HG03139 (cell line): ENCODE results near the gene PRAMEF8.
"Not testable (repeated sequence)": the region's sequence is repeated elsewhere in the genome, so short reads cannot be mapped to it uniquely, and the experiment has no call there.

Source experiments
- ATAC-seq: cut with Tn5 transposase; IDR thresholded peaks from one replicate; pipeline ENCODE4 v1.9.1; 2021; ENCODE audit not compliant: unreplicated experiment

Gene PRAMEF8

DNA sequence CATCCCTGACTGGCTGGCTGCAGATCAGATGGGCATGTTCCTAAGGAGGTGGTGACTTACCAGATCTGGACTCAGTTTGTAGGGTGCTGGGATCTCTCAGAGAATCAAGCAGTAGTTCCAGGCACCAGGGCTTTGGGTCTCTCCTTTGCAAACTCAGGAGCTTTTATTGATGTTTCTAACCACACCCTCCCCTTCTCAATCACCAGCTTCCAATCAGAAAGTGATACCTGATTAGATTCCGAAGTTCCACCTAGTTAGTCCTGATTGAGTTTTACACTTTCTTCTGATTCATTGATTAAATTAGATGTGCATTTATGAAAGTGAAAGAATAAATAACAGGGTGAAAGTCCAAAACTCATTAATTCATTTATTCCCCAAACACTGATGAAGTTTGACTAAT lies at the start of gene PRAMEF8:
TSS of gene PRAMEF8 (minus strand) at position 101 of the 400 bp plus-strand sequence. CDS start 1,046 bp downstream, outside the sequence.
- ATAC-seq, result not testable (repeated sequence)

DNA sequence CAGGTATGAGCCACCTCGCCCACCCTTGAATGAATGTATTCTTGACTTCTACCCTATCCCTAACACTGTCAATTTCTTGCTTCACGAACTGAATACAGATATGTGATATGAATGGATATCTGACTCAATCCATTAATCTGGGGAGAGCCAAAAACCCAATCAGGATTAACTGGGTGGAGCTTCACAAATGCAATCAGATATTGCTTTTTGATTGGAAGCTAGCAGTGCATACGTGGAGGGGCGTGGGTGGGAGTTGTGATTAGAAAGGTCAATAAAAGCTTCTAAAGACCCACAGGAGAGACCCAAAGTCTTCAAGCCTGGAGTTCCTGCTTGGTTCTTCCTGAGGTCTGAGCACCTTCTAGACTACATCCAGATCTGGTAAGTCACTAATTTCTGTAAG lies 30.3 kb upstream of the PRAMEF8 start, which contains the start of gene PRAMEF15:
TSS of gene PRAMEF15 (plus strand) at position 301 of the 400 bp plus-strand sequence. CDS start 2,827 bp downstream, outside the sequence.
- ATAC-seq, result not testable (repeated sequence)

DNA sequence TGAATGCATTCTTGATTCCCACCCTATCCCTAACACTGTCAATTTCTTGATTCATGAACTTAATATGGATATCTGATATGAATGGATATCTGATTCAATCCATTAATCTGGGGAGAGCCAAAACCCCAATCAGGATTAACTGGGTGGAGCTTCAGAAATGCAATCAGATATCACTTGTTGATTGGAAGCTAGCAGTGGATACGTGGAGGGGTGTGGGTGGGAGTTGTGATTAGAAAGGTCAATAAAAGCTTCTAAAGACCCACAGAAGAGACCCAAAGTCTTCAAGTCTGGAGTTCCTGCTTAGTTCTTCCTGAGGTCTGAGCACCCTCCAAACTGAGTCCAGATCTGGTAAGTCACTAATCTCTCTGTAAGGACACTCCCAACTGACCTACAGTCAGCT lies 18.3 kb upstream of the PRAMEF8 start, which contains the start of gene PRAMEF33:
TSS of gene PRAMEF33 (plus strand) at position 301 of the 400 bp plus-strand sequence. CDS start 2,416 bp downstream, outside the sequence.
- ATAC-seq, result not testable (repeated sequence)

DNA sequence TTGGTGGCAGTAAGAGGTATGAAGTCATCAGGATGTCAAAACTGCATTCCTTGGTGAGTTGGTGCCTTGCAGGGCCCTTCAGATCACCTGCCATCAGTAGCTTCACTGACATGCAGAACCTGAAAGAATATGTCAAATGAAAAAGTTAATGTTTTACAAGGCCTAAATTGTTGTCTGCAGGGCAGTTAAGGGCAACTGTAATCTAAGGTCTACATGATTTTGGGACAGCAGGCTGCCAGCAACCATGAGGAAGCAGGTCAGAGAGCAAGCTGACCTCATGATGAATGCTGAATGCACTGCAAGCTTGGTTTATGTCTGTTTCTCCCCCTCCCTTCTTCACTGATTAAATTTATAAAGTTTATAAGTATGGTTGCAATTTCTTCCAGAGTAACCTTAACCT lies 17.3 kb upstream of the PRAMEF8 start:
- ATAC-seq, result not testable (repeated sequence)

DNA sequence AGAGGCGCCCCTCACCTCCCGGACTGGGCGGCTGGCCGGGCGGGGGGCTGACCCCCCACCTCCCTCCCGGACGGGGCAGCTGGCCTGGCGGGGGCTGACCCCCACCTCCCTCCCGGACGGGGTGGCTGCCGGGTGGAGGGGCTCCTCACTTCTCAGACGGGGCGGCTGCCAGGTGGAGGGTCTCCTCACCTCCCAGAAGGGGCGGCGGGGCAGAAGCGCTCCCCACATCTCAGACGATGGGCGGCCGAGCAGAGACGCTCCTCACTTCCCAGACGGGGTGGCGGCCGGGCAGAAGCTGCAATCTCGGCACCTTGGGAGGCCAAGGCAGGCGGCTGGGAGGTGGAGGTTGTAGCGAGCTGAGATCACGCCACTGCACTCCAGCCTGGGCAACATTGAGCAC lies 13.8 kb upstream of the PRAMEF8 start:
- ATAC-seq, result not testable (repeated sequence)

DNA sequence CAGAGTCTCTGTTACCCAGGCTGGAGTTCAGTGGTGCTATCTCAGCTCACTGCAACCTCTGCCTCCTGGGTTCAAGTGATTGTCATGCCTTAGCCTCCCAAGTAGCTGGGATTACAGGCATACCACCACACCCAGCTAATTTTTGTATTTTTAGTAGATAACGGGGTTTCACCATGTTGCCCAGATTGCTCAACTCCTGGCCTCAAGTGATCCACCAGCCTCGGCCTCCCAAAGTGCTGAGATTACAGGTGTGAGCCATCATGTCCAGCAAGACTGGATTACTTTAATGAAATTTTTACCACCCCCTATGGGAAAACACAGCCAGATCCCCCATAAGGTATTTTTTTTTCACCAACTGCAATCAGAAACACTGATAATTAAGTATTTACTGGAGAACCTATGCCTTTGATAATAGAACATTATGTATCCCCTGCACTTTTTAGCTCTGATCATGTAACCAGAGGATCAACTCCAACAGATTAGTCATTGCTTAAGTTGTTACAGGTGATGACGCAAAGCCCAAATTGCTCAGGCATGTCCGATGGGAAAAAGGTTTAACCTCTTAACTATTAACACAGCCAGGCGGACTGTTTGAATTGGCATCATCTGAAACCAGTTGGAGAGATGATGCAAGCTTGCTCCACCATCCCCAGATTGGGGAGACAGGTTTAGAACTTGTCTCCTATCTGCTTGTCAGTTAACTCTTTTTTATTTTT lies 12.4 kb upstream of the PRAMEF8 start:
- ATAC-seq, result not testable (repeated sequence)

DNA sequence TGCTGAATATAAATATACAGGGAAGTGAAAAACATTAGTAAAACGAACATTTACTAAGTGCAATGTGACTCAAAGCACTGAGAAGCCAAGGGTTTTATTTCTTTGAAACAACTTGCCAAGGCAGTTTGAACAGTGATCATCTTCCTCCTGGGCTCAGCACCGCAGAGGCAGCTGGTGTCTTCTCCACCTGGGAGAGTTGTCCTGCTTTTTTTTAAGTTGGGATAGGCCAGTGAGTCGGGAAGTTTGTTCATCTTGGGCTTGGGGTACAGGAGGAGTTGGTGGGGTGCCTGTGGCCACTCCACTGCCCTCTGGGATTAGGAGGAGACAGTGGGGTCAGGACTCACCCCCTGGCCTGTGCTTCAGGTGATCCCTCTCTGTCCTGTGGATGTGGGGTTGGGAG lies 4.1 kb upstream of the PRAMEF8 start:
- ATAC-seq, result not testable (repeated sequence)

DNA sequence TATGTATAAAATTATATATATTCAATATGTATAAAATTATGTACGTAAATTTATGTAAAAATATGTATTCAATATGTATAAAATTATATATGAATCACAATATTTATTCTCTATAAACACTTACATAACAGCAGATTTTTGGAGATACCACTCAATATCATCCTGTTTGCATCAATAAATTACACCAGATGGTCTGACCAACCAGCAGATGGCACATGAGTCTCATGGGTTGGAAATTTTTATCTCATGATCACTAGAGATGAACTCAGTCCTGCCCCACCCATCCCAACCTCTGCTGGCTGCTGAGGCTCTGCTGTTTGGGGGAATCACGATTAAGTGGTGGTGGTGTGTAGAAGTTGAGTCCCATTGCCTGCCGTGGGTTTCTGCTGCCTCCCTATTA lies 5.3 kb downstream of the PRAMEF8 start:
- ATAC-seq, result not testable (repeated sequence)

DNA sequence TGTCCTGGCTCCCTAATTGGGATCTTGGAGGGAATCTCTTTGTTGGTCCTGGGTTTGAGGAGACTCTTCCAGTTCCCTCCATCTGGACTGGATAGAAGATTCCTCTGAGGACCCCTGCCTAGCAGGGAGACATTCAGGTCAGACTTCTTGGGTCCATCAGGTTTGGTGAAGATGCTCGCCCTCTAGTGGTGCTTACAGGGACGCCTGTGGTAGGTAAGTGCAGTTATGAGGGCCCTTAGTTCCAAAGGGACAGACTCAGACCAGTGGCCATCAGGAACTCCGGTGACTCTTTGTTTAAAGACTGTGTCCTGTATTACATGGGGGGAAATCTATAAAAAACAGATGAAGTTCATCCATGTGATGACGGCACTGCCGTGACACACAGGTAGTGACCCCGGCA lies 7.9 kb downstream of the PRAMEF8 start:
- not testable (repeated sequence) for ATAC-seq

DNA sequence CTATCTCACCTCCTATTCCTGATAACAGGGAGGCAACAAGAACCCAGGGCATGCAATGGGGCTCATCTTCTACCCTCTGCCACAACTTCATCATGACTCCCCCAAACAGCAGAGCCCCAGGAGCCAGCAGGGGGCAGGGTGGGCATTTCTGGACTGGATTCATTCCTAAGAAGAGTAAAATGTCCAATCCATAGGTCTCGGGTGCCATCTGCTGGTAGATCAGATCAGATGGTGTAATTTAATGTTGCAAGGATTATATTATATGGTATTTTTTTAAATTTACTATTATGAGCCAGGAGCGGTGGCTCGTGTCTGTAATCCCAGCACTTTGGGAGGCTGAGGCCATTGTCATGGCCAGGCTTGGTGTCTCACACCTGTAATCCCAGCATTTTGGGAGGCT lies 19.8 kb downstream of the PRAMEF8 start:
- ATAC-seq, result not testable (repeated sequence)

DNA sequence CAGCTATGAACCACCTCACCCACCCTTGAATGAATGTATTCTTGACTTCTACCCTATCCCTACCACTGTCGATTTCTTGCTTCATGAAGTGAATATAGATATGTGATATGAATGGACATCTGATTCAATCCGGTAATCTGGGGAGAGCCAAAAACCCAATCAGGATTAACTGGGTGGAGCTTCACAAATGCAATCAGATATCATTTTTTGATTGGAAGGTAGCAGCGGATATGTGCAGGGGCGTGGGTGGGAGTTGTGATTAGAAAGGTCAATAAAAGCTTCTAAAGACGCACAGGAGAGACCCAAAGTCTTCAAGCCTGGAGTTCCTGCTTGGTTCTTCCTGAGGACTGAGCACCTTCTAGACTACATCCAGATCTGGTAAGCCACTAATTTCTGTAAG lies 31.0 kb downstream of the PRAMEF8 start, which contains the start of gene PRAMEF5:
TSS of gene PRAMEF5 (plus strand) at position 301 of the 400 bp plus-strand sequence. CDS start 5,071 bp downstream, outside the sequence.
- not testable (repeated sequence) for ATAC-seq

DNA sequence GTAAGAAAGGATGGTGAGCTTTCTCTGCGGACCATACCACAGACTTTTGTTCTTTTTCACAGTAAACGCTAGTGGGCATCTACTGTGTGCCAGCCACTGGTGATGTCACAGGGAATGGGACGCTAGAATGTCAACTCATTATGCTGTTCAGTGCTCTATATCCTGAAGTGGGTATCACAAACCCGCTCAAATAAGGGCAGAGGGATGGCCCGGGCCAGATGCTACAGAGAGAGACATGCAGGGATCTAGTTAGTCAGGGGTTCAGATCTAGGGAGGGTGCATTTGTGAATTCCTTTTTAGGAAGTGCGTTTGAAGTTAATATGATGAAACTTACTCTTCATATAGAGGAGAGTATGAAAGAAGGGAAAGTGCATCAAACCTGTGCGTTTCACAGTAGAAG lies 37.8 kb downstream of the PRAMEF8 start:
- ATAC-seq, result not testable (repeated sequence)

DNA sequence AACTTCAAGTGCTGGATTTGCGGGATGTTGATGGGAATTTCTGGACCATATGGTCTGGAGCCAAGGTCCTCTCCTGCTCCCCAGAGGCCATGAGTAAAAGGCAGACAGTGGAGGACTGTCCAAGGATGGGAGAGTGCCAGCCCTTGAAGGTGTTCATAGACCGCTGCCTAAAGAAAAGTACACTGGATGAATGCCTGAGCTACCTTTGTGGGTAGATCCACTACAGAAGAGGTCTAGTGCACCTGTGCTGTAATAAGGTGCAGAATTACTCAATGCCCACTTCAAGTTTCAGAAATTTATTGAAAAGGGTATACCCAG lies 38.4 kb downstream of the PRAMEF8 start:
- ATAC-seq, result not testable (repeated sequence)

DNA sequence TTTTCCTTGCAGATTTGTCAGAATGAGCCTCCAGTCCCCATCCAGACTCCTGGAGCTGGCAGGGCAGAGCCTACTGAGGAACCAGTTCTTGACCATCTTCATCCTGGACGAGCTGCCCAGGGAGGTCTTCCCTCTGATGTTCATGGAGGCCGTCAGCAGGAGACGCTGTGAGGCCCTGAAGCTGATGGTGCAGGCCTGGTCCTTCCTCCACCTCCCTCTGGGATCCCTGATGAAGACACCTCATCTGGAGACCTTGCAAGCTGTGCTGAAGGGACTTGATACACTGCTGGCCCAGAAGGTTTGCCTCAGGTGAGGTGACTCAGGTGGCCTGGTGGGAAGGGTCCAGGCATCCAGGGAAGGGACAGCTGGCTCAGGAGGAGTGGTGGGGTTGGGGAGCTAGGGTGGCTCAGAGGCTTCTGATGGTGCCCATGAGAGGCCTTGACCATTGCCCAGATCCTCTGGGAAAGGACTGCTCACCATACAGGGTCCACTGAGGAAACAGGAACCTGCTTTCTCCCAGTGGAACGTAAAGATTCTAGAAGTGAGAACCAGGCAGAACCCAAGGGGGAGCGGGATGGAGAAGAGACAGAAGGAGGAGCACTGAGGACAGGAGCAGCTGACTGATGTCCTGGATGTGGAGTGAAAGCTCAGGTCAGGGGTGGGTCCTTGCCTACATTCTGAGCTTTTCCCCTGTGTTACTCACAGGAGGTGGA lies 38.9 kb downstream of the PRAMEF8 start:
- not testable (repeated sequence) for ATAC-seq

DNA sequence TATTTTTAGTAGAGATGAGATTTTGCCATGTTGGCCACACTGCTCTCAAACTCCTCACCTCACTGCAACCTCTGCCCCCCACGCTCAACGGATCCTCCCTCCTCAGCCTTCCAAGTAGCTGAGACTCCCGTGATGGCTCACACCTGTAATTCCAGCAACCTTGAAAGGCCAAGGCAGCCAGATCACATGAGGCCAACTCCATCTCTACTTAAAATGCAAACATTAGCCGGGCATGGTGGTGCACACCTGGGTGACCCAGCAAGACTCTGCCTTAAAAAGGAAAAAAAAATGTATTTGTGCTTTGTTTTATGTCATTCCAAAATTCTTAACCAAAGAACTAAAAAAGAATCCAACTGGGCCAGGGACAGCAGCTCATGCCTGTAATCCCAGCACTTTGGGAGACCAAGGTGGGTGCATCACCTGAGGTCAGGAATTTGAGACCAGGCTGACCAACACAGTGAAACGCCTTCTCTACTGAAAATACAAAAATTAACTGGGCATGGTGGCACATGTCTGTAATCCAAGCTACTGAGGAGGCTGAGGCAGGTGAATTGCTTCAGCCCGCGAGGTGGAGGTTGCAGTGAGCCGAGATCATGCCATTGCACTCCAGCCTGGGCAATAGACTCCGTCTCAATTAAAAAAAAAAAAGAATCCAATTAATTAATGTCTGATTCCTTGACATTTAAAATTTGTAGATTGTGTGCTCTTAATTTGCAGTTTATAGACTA lies 41.2 kb downstream of the PRAMEF8 start:
- not testable (repeated sequence) for ATAC-seq

DNA sequence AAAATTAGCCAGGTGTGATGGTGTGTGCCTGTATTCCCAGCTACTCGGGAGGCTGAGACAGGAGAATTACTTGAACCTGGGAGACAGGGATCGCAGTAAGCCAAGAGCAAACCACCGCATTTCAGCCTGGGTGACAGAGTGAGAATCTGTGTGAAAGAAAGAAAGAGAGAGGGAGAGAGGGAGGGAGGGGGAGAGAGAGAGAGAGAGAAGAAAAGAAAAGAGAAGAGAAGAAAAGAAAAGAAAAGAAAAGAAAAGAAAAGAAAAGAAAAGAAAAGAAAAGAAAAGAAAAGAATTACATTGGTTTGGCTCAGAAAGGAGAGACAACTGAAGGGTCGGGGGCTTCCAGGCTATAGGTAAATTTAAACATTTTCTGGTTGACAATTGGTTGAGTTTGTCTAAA lies 45.3 kb downstream of the PRAMEF8 start:
- not testable (repeated sequence) for ATAC-seq

DNA sequence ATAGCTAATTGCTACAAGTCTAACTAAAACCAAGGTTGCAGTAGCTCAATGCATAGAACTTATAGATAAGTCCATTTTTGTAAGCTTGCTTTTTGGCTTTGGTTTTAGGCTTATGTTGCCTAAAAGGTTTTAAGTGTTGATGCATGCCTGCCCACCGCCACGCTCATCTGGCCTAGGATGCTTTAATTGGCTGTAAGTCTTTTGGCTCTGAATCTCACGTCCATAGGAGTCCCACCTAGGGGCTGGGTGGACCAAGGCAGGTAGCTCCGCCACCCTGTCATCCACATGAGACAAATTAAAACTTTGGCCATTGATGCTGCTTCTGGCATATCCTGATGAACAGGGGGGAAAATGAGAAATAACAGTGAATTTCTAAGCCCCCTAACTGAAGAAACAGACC lies 47.4 kb downstream of the PRAMEF8 start:
- not testable (repeated sequence) for ATAC-seq

DNA sequence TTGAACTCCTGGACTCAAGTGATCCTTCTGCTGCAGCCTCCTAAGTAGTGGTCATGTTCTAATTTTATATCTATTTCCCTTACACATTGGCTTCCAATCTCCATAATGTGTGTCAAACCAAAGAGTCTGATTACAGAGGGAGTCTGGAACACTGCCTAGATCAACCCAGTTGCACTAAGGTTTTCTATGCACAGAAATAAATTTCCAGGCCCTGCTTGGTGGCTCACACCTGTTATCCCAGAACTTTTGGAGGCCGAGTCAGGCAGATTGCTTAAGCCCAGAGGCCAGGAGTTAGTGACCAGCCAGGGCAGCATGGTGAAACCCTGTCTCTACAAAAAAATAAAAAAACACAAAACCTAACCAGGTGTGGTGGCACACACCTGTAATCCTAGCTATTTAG lies 50.9 kb downstream of the PRAMEF8 start:
- not testable (repeated sequence) for ATAC-seq

DNA sequence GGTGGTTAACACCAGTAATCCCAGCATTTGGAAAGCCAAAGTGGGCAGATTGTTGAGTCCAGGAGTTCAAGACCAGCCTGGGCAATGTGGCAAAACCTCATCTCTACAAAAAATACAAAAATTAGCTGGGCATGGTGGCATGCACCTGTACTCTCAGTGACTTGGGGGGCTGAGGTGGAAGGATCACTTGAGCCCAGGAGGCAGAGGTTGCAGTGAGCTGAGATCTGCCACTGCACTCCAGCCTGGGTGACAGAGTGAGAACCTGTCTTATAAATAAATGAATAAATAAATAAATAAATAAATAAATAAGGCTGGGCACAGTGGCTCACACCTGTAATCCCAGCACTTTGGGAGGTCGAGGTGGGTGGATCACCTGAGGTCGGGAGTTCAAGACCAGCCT lies 52.9 kb downstream of the PRAMEF8 start:
- not testable (repeated sequence) for ATAC-seq
